Naive thymus-derived CD4-positive, alpha-beta T cell (primary cell): ENCODE results near the gene HDLBP. TPM values are rescaled to one million over a fixed set of nuclear protein-coding genes. Genes with fewer than 3 reads are reported as not detected.

ENCODE experiments used
- ATAC-seq: fragments of 150-1000 bp; cut with Tn5 transposase; 2 replicates; pipeline ENCODE4 v1.10.0; 2021; ENCODE audit warnings: mild to moderate bottlenecking, moderate library complexity
- CTCF ChIA-PET: fragments of 350-600 bp; sonication (Branson Sonifier 250); formaldehyde crosslinking; loops from one replicate; lab custom pipeline; 2021; ENCODE audit warnings: antibody characterized with exemption; lab: Charles Lee
- POLR2A ChIA-PET: fragments of 350-600 bp; sonication (Branson Sonifier 250); formaldehyde crosslinking; loops from one replicate; lab custom pipeline; 2021; ENCODE audit warnings: antibody characterized with exemption, inconsistent platforms; lab: Charles Lee
- DNase-seq, 9 donors: peaks; one replicate each; pipeline versions ENCODE4 v3.0.0 to v3.0.0-alpha.2; 2020 to 2022; ENCODE audit warnings: mixed read lengths in 1 of 9
- H3K27ac ChIP-seq: one replicate; pipeline ENCODE4 v1.7.0; 2013; ENCODE audit warnings: mild to moderate bottlenecking, low read depth, low read length, moderate library complexity
- H3K27me3 ChIP-seq, 2 donors: one replicate each; pipeline ENCODE4 v1.7.0; 2013; ENCODE audit warnings: low read length in 2 of 2, mild to moderate bottlenecking in 2 of 2, moderate library complexity in 2 of 2; ENCODE audit not compliant: control insufficient read depth in 2 of 2, insufficient read depth in 2 of 2
- H3K36me3 ChIP-seq, 3 experiments: 1 replicate in 2 of 3; 2 replicates in 1 of 3; pipeline ENCODE4 v1.7.0; 2013; ENCODE audit warnings: low read length in 3 of 3, mild to moderate bottlenecking in 3 of 3, moderate library complexity in 1 of 3; ENCODE audit not compliant: insufficient read depth in 3 of 3, control insufficient read depth in 2 of 3
- H3K4me1 ChIP-seq, 2 donors: one replicate each; pipeline ENCODE4 v1.7.0; 2013; ENCODE audit warnings: low read length in 2 of 2, mild to moderate bottlenecking in 2 of 2, moderate library complexity in 1 of 2; ENCODE audit not compliant: control insufficient read depth in 2 of 2, insufficient read depth in 2 of 2
- H3K4me3 ChIP-seq: 2 replicates; pipeline ENCODE4 v1.7.0; 2013; ENCODE audit warnings: mild to moderate bottlenecking, low read length
- H3K9me3 ChIP-seq, 3 experiments: 1 replicate in 2 of 3; 2 replicates in 1 of 3; pipeline ENCODE4 v1.7.0; 2013; ENCODE audit warnings: low read length in 3 of 3; ENCODE audit not compliant: control insufficient read depth in 2 of 3
- H3K27ac Mint-ChIP-seq, 9 donors: one replicate each; pipeline ENCODE4 v1.8.0; 2020 to 2022; ENCODE audit warnings: mixed read lengths in 9 of 9, mild to moderate bottlenecking in 8 of 9, moderate library complexity in 5 of 9, inconsistent platforms in 2 of 9
- H3K27me3 Mint-ChIP-seq, 5 donors: one replicate each; pipeline ENCODE4 v1.8.0; 2021 to 2022; ENCODE audit warnings: mixed read lengths in 5 of 5, mild to moderate bottlenecking in 1 of 5
- H3K36me3 Mint-ChIP-seq, 5 donors: one replicate each; pipeline ENCODE4 v1.8.0; 2020 to 2022; ENCODE audit warnings: mixed read lengths in 5 of 5, mild to moderate bottlenecking in 3 of 5, inconsistent platforms in 1 of 5
- H3K4me1 Mint-ChIP-seq, 7 donors: one replicate each; pipeline ENCODE4 v1.8.0; 2020 to 2022; ENCODE audit warnings: mixed read lengths in 7 of 7, mild to moderate bottlenecking in 3 of 7, inconsistent platforms in 1 of 7
- H3K4me3 Mint-ChIP-seq, 10 donors: one replicate each; pipeline ENCODE4 v1.8.0; 2020 to 2022; ENCODE audit warnings: mild to moderate bottlenecking in 10 of 10, mixed read lengths in 10 of 10, moderate library complexity in 6 of 10, inconsistent platforms in 2 of 10
- H3K9me3 Mint-ChIP-seq, 11 donors: one replicate each; pipeline ENCODE4 v1.8.0; 2020 to 2022; ENCODE audit warnings: mixed read lengths in 11 of 11, mild to moderate bottlenecking in 4 of 11, inconsistent platforms in 1 of 11, moderate library complexity in 1 of 11
- intact Hi-C, 2 donors: fragments of 100-400 bp; cut with micrococcal nuclease; formaldehyde crosslinking; loops; one replicate each; pipeline ENCODE4 v1.15.1; 2023
- polyA plus RNA-seq, 2 donors: library from polyadenylated mRNA; unstranded; fragments of 300-500 nt; fragmentation: Illumina TruSeq; gene quantifications; one replicate each; pipeline ENCODE4 v1.2.3, GENCODE V29; 2021
- total RNA-seq, 6 experiments: library from RNA in 5 of 6; stranded (reverse) in 5 of 6; gene quantifications; 1 replicate in 5 of 6; 2 replicates in 1 of 6; pipeline ENCODE4 v1.2.3 and lab custom pipeline; 2021 to 2026

The HDLBP gene
- total and polyA plus RNA-seq, 7 experiments from 2014 or later: 42.8 to 231 (median 153) TPM

- Histone ChIP-seq H3K27ac (no peak overlapping the region), H3K27me3 (no peaks in the 10 kb centered on the region), H3K4me1 (no peaks in the 10 kb centered on the region), H3K4me3 (no peak overlapping the region), H3K36me3 (peaks cover 18 to 94% (median 39%) of the 10 kb centered on the region in 3 experiments), H3K9me3 (no peaks in the 10 kb centered on the region)
- CTCF ChIA-PET: no interaction called here
- Mint-ChIP-seq H3K27me3 (no peaks in the 10 kb centered on the region), H3K4me3 (no peak overlapping the region), H3K4me1 (no peaks in the 10 kb centered on the region), H3K36me3 (peaks cover 30 to 93% (median 47%) of the 10 kb centered on the region in 5 donors), H3K9me3 (no peaks in the 10 kb centered on the region), H3K27ac (no peak overlapping the region)
- intact Hi-C loops: no loop called here
- POLR2A ChIA-PET: no interaction called here
- ATAC-seq (no peak), DNase-seq (no peak)
These were observed 75.8 kb downstream of the HDLBP start for GRCh38 chr2:241239552-241240202.

DNA sequence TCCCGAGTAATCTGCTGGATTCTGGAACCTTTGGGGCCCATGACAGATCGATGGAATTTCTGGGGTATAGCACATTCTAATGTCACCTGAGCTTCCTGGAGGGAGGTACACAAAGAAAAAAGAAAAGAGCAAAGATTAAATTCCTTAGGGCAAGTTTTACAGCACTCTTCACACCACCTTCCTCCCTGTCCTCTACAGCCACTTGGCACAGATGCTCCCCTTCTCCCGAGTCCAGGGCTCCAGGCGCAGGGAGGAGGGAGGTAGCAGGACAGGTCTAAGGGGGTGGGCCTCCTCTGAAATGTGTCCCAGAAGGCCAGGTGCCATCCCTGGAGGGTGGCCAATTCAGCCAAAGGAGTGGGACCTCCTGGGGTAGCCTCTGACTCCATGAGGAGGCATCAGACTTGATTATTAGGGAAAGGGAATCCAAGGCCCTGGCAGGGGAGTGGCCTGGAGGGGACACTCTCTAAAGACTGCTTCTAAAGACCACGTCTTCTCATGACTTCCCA lies 76.7 kb downstream of the HDLBP start:
- intact Hi-C loops: no loop called here
- POLR2A ChIA-PET: no interaction called here

DNA sequence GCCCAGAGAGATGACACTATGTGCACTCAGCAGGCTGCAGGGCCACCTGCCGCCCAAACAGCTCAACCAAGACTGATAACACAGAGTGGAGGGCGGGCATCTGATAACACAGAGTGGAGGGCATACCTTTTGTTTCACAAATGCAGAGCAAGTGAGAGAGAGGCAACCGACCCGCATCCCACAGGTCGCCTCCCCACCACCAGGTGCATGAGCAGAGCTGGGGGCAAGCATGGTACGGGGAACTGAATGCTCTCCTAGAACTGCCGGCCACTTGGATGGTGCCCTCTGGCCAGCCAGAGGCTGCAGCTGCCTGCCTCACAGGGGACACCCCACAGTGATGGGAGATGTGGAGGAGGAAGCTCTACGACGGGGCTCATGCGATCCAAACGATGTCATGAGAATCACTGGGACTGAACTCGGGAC lies 77.5 kb downstream of the HDLBP start:
- intact Hi-C loops: no loop called here
- ChIA-PET CTCF (no interaction called here), POLR2A (no interaction called here)
- Mint-ChIP-seq H3K36me3 (peaks cover 25 to 94% (median 48%) of the 10 kb centered on the region in 5 donors), H3K4me1 (no peaks in the 10 kb centered on the region), H3K27ac (no peak overlapping the region), H3K9me3 (no peaks in the 10 kb centered on the region), H3K27me3 (no peaks in the 10 kb centered on the region), H3K4me3 (no peak overlapping the region)
- DNase-seq (no peak), ATAC-seq (no peak)
- no peak overlapping the region for H3K27ac ChIP-seq
- no peaks in the 10 kb centered on the region for H3K9me3 ChIP-seq
- no peaks in the 10 kb centered on the region for H3K4me1 ChIP-seq
- no peak overlapping the region for H3K4me3 ChIP-seq
- peaks cover 18 to 96% (median 41%) of the 10 kb centered on the region in 3 experiments for H3K36me3 ChIP-seq
- no peaks in the 10 kb centered on the region for H3K27me3 ChIP-seq

More for the DNA sequence above, 76.7 kb downstream of the HDLBP start:
- Mint-ChIP-seq H3K27me3 (no peaks in the 10 kb centered on the region), H3K36me3 (peaks cover 25 to 93% (median 47%) of the 10 kb centered on the region in 5 donors), H3K4me3 (no peak overlapping the region), H3K27ac (peak overlapping the region in 1 of 9 donors; percentile 45), H3K9me3 (no peaks in the 10 kb centered on the region), H3K4me1 (no peaks in the 10 kb centered on the region)
- Histone ChIP-seq H3K9me3 (no peaks in the 10 kb centered on the region), H3K36me3 (peaks cover 18 to 96% (median 41%) of the 10 kb centered on the region in 3 experiments), H3K4me1 (no peaks in the 10 kb centered on the region), H3K27me3 (no peaks in the 10 kb centered on the region), H3K27ac (no peak overlapping the region), H3K4me3 (no peak overlapping the region)
- no peak for DNase-seq
- CTCF ChIA-PET: no interaction called here
- no peak for ATAC-seq

DNA sequence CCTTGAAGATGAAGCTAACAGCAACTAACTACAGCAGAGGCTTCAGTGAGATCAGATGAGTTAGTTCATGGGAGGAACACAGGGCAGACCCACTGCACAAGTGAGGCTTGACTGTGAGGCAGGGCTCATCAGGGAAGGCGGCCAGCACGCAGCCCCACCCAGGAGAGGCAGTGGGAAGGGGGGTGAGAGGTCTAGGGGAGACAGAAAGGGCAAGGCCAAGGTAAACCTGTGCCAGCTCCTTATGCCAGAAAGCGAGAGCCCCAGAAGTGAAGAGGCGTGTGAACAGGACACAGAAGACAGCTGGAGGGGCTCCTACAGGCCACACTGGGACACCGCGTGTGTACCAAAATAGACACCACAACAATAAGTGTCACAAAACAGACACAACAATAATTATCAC lies 78.4 kb downstream of the HDLBP start:
- Mint-ChIP-seq H3K27me3 (no peaks in the 10 kb centered on the region), H3K4me1 (peaks cover 0 to 3% (median 0%) of the 10 kb centered on the region in 7 donors), H3K36me3 (peaks cover 25 to 90% (median 43%) of the 10 kb centered on the region in 5 donors), H3K4me3 (no peak overlapping the region), H3K9me3 (no peaks in the 10 kb centered on the region), H3K27ac (peak overlapping the region in 2 of 9 donors; percentile 42 to 68)
- no peak overlapping the region for H3K4me3 ChIP-seq
- H3K27ac ChIP-seq: no peak overlapping the region
- ATAC-seq: no peak
- POLR2A ChIA-PET: no interaction called here
- H3K9me3 ChIP-seq: no peaks in the 10 kb centered on the region
- H3K27me3 ChIP-seq: no peaks in the 10 kb centered on the region
- intact Hi-C loops: no loop called here
- DNase-seq: no peak
- H3K36me3 ChIP-seq: peaks cover 18 to 96% (median 35%) of the 10 kb centered on the region in 3 experiments
- CTCF ChIA-PET: no interaction called here
- H3K4me1 ChIP-seq: no peaks in the 10 kb centered on the region

GRCh38 chr2:241235859-241236593 lies 79.4 kb downstream of the HDLBP start:
- Histone ChIP-seq H3K4me3 (no peak overlapping the region), H3K27ac (no peak overlapping the region), H3K4me1 (no peaks in the 10 kb centered on the region), H3K9me3 (no peaks in the 10 kb centered on the region), H3K27me3 (no peaks in the 10 kb centered on the region), H3K36me3 (peaks cover 18 to 99% (median 31%) of the 10 kb centered on the region in 3 experiments)
- ChIA-PET CTCF (no interaction called here), POLR2A (no interaction called here)
- H3K27ac Mint-ChIP-seq: no peak overlapping the region
- H3K36me3 Mint-ChIP-seq: peaks cover 25 to 93% (median 48%) of the 10 kb centered on the region in 5 donors
- intact Hi-C loops: no loop called here
- peaks cover 0 to 6% (median 0%) of the 10 kb centered on the region in 7 donors for H3K4me1 Mint-ChIP-seq
- no peaks in the 10 kb centered on the region for H3K27me3 Mint-ChIP-seq
- ATAC-seq (no peak), DNase-seq (no peak)
- no peaks in the 10 kb centered on the region for H3K9me3 Mint-ChIP-seq
- H3K4me3 Mint-ChIP-seq: no peak overlapping the region

DNA sequence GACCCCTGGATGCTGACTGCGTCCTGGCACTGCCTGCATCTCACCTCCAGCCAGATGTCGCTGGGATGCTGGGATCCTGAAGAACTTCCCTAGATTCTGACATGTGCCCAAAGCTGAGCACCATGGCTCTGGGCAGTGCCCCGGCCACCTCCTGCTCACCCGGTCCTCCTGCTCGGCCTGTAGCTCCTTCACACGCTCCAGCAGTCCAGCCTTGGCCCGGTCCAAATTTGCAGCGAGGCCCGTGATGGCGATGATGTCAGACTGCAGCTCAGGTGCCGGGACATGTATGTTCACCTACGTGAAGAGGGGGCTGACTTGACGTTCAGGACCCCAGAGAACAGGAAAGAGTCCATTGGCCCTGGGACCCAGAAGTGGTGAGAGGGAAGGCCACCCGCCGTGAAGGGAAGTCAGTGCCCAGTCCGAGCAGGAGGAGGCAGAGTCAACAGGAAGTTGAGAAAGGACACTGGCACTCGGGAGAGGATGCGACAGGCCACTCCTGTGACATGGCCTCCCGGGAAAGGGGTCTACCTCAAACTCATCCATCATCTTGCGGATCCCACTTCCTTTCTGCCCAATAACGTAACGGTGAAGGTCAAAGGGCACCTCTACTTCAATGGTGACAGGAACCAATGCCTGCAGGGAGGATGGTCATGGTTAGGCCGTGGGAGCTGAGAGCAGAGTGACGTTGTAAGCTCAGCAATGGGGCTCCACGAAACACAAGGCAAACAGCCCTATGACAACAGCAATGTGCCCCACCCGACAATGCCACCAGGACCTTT lies 80.3 kb downstream of the HDLBP start:
- Histone ChIP-seq H3K4me3 (no peak overlapping the region), H3K27me3 (no peaks in the 10 kb centered on the region), H3K36me3 (peaks cover 18 to 99% (median 29%) of the 10 kb centered on the region in 3 experiments), H3K4me1 (no peaks in the 10 kb centered on the region), H3K27ac (no peak overlapping the region), H3K9me3 (no peaks in the 10 kb centered on the region)
- Mint-ChIP-seq H3K27ac (peak overlapping the region in 1 of 9 donors; percentile 43), H3K4me1 (peaks cover 0 to 6% (median 0%) of the 10 kb centered on the region in 7 donors), H3K36me3 (peaks cover 19 to 92% (median 43%) of the 10 kb centered on the region in 5 donors), H3K4me3 (no peak overlapping the region), H3K9me3 (no peaks in the 10 kb centered on the region), H3K27me3 (no peaks in the 10 kb centered on the region)
- ATAC-seq (no peak), DNase-seq (no peak)
- ChIA-PET CTCF (no interaction called here), POLR2A (no interaction called here)
- intact Hi-C loops: no loop called here
